NT2/D1 (cell line): ENCODE measurements around the gene MARCHF3.

Experiments used
- DNase-seq: peaks from one replicate; pipeline ENCODE4 v3.0.0-alpha.2; 2011; ENCODE audit warnings: low read depth, low spot score
- H3K27me3 ChIP-seq: 2 replicates; pipeline ENCODE4 v1.6.0; 2011; ENCODE audit warnings: mild to moderate bottlenecking; ENCODE audit not compliant: insufficient read length, insufficient read depth
- H3K36me3 ChIP-seq: 2 replicates; pipeline ENCODE4 v1.6.1; 2011; ENCODE audit warnings: mild to moderate bottlenecking, low read length, mixed read lengths; ENCODE audit not compliant: insufficient read depth, insufficient read length
- H3K4me1 ChIP-seq: 2 replicates; pipeline ENCODE4 v1.5.1; 2011; ENCODE audit not compliant: insufficient read depth, insufficient read length
- H3K4me3 ChIP-seq: 2 replicates; pipeline ENCODE4 v1.5.1; 2011; ENCODE audit warnings: low read depth; ENCODE audit not compliant: insufficient read length
- H3K9ac ChIP-seq: 2 replicates; pipeline ENCODE4 v1.6.0; 2011; ENCODE audit warnings: low read depth; ENCODE audit not compliant: insufficient read length
- H3K9me3 ChIP-seq: 2 replicates; pipeline ENCODE4 v1.5.1; 2011; ENCODE audit warnings: mild to moderate bottlenecking, low read length; ENCODE audit not compliant: insufficient read depth
- SUZ12 ChIP-seq: IDR thresholded peaks from 2 replicates; pipeline ENCODE4 v1.6.1; 2011; ENCODE audit not compliant: insufficient read length, insufficient read depth; ENCODE audit errors: extremely low read depth
- YY1 ChIP-seq: IDR thresholded peaks from 2 replicates; pipeline ENCODE4 v1.6.1; 2011; ENCODE audit not compliant: insufficient read length, insufficient read depth
- ZNF274 ChIP-seq: IDR thresholded peaks from 2 replicates; pipeline ENCODE4 v1.6.1; 2011; ENCODE audit warnings: mild to moderate bottlenecking, low read depth, low read length

MARCHF3 gene

DNA sequence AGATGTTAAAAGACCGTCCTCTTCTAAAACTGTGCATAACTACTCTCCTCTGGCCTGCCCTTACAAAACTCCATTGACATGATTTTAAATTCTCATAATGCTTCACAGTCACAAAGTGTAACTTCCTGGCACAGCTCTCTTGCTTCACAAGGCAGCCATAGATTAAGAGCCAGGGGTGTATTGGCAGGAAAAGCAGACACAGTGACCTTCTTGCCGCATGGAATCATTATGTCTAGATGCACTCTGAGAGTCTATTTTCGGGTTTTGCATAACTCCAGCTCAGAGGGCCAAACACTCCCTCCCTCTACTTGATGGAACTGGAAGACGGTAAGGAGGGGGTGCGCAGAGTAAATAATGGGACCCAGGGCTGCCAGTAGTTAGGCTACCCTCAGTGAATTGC lies 110.1 kb downstream of the MARCHF3 start:
- Histone ChIP-seq H3K9ac (no peak overlapping the region), H3K27me3 (no peaks in the 10 kb centered on the region), H3K4me3 (no peak overlapping the region), H3K36me3 (no peaks in the 10 kb centered on the region), H3K9me3 (no peaks in the 10 kb centered on the region), H3K4me1 (no peaks in the 10 kb centered on the region)
- TF ChIP-seq ZNF274 (no peak), SUZ12 (no peak)
- DNase-seq = no peak

- DNase-seq = no peak
- Histone ChIP-seq H3K9ac (no peak overlapping the region), H3K9me3 (no peaks in the 10 kb centered on the region), H3K4me3 (no peak overlapping the region), H3K36me3 (no peaks in the 10 kb centered on the region), H3K4me1 (no peaks in the 10 kb centered on the region), H3K27me3 (no peaks in the 10 kb centered on the region)
- no peak for TF ChIP-seq SUZ12
- TF ChIP-seq YY1 = no peak
- TF ChIP-seq ZNF274 = no peak
Measured at GRCh38 chr5:126919566-126919965, 110.8 kb downstream of the MARCHF3 start.

GRCh38 chr5:126918615-126918957 lies 111.8 kb downstream of the MARCHF3 start:
- TF ChIP-seq ZNF274 (no peak), SUZ12 (no peak), YY1 (no peak)
- Histone ChIP-seq H3K36me3 (no peaks in the 10 kb centered on the region), H3K9me3 (no peaks in the 10 kb centered on the region), H3K27me3 (no peaks in the 10 kb centered on the region), H3K9ac (no peak overlapping the region), H3K4me3 (no peak overlapping the region), H3K4me1 (no peaks in the 10 kb centered on the region)
- no peak for DNase-seq

DNA sequence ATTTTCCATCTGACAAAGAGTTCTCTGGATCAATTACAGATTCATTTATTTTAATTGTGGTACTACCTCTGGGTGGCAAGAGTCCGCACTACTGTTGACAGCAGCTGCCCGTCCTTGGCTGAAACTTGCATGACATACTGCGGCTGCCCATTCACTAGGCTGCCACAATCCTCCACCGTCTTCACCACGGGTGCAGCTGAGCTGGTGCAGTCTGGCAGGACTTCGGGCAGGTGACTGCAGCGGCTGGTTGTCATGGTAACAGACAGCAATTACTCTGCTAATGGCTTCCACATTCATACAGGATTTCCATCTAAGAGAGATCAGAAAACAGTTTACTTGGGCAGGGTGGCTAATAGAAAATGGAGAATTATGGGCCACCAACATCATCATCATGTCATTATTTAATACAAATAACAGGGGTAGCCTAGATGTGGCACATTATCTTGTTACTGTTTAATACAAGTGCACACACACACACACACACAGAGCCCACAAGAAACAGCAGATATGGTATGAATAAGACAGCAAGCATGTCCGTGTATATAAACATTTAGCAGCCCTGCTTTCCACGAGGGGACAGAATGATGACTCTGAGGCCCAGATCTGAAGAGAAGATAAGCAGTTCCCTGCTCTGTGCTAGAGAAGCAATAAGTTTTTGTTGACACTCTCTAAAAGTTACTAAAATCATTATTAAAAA lies 112.3 kb downstream of the MARCHF3 start:
- TF ChIP-seq SUZ12 = no peak
- TF ChIP-seq YY1 = no peak
- TF ChIP-seq ZNF274 = no peak
- H3K9me3 ChIP-seq = no peaks in the 10 kb centered on the region
- no peaks in the 10 kb centered on the region for H3K27me3 ChIP-seq
- no peak overlapping the region for H3K4me3 ChIP-seq
- H3K36me3 ChIP-seq = no peaks in the 10 kb centered on the region
- no peak for DNase-seq
- H3K9ac ChIP-seq = no peak overlapping the region
- no peaks in the 10 kb centered on the region for H3K4me1 ChIP-seq

- no peaks in the 10 kb centered on the region for H3K4me1 ChIP-seq
- H3K4me3 ChIP-seq = no peak overlapping the region
- H3K36me3 ChIP-seq = no peaks in the 10 kb centered on the region
- DNase-seq = no peak
- 0 out of 2 replicates have a peak, but pooled peaks cover 9% of the 10 kb centered on the region for H3K9me3 ChIP-seq
- no peak overlapping the region for H3K9ac ChIP-seq
- no peaks in the 10 kb centered on the region for H3K27me3 ChIP-seq
- TF ChIP-seq ZNF274 = no peak
- TF ChIP-seq YY1 = no peak
- no peak for TF ChIP-seq SUZ12
Measured at GRCh38 chr5:126915496-126915895, 114.9 kb downstream of the MARCHF3 start.

DNA sequence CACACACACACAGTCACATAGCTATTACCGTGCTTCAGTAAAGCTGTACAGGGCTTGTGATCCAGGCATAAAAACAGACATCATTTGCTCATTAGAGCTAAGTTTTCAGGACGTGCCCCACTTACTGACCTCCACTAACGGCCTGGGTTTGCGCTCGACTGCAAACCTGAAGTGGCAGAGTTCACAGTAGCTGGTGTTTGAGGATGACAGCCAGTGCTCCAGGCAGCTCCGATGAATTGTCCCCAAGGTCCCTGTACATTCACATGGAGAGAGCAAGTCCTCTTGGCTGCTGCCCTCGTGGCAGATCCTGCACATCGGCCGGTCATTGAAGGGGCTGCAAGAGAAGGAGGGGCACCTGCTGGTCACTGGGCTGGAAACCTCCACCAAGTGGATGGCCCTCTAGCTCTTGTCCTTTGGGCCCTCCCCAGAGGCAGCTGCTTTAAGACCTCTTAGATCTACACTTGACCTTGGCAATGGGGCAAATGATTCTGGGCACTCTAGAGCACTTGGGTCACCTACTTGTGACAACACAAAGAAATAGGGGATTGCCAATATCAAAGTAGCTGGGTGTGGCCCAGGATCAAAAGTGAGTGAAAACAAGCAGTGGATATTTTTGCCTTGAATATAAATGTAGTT lies 115.4 kb downstream of the MARCHF3 start:
- DNase-seq = no peak
- Histone ChIP-seq H3K36me3 (no peaks in the 10 kb centered on the region), H3K9ac (no peak overlapping the region), H3K27me3 (no peaks in the 10 kb centered on the region), H3K4me1 (no peaks in the 10 kb centered on the region), H3K4me3 (no peak overlapping the region), H3K9me3 (peaks cover 15% of the 10 kb centered on the region; the same call in 1 of the 2 replicates)
- TF ChIP-seq YY1 (no peak), ZNF274 (no peak), SUZ12 (no peak)

- DNase-seq = no peak
- TF ChIP-seq ZNF274 = no peak
- TF ChIP-seq YY1 = no peak
- no peak for TF ChIP-seq SUZ12
- H3K27me3 ChIP-seq = no peaks in the 10 kb centered on the region
- peaks cover 22% of the 10 kb centered on the region; the same call in 1 of the 2 replicates for H3K9me3 ChIP-seq
- H3K36me3 ChIP-seq = no peaks in the 10 kb centered on the region
- no peak overlapping the region for H3K9ac ChIP-seq
- H3K4me3 ChIP-seq = no peak overlapping the region
- no peaks in the 10 kb centered on the region for H3K4me1 ChIP-seq
Measured at GRCh38 chr5:126912616-126913200, 117.7 kb downstream of the MARCHF3 start.

DNA sequence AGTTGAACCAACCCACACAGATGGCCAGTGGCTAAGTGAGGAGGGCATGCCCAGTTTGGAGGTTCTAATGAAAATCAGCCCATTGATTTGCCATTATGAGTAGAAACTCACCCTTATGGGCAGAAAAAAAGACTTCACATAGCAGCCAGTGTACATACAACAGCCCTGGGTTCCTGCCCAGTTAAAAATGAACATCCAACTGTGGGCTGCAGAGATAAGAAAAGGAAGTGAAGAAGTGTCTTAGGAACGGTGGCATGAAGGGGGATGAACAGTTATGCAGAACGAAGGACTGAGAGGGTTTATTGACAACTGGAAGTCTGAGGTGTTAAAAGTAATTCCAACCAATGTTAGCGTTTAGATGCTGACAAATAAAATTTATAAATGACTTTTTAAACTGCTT lies 118.4 kb downstream of the MARCHF3 start:
- DNase-seq = no peak
- no peaks in the 10 kb centered on the region for H3K4me1 ChIP-seq
- H3K27me3 ChIP-seq = no peaks in the 10 kb centered on the region
- H3K9ac ChIP-seq = no peak overlapping the region
- TF ChIP-seq ZNF274 = no peak
- TF ChIP-seq YY1 = no peak
- no peak for TF ChIP-seq SUZ12
- H3K9me3 ChIP-seq = peaks cover 22% of the 10 kb centered on the region; the same call in 1 of the 2 replicates
- no peak overlapping the region for H3K4me3 ChIP-seq
- H3K36me3 ChIP-seq = no peaks in the 10 kb centered on the region
